Neural progenitor cell (in vitro differentiated cells): ENCODE data around the gene BARX1. TPM values are rescaled to one million over a fixed set of nuclear protein-coding genes. Genes with fewer than 3 reads are reported as not detected.

Source experiments
- DNase-seq: peaks from one replicate; pipeline ENCODE4 v3.0.0-alpha.2; 2016; ENCODE audit warnings: low spot score
- H2AFZ ChIP-seq: fragments of 200-600 bp; sonication (generic); replicated peaks from 2 replicates; pipeline ENCODE4 v1.6.1; 2016; ENCODE audit warnings: antibody characterized with exemption
- H3F3A ChIP-seq: fragments of 200-600 bp; sonication (generic); 2 replicates; pipeline ENCODE4 v1.6.1; 2016; ENCODE audit warnings: antibody characterized with exemption, low read depth
- H3K27ac ChIP-seq: fragments of 200-600 bp; sonication (generic); 2 replicates; pipeline ENCODE4 v1.5.1; 2016; ENCODE audit warnings: mild to moderate bottlenecking
- H3K27me3 ChIP-seq: fragments of 200-600 bp; sonication (generic); 2 replicates; pipeline ENCODE4 v1.6.1; 2016; ENCODE audit warnings: mild to moderate bottlenecking, moderate library complexity
- H3K36me3 ChIP-seq: fragments of 200-600 bp; sonication (generic); 2 replicates; pipeline ENCODE4 v1.5.1; 2016
- H3K4me1 ChIP-seq: fragments of 200-600 bp; sonication (generic); 2 replicates; pipeline ENCODE4 v1.6.1; 2016; ENCODE audit warnings: mixed run types
- H3K4me2 ChIP-seq: fragments of 200-600 bp; sonication (generic); 2 replicates; pipeline ENCODE4 v1.6.1; 2016
- H3K4me3 ChIP-seq: fragments of 200-600 bp; sonication (generic); 2 replicates; pipeline ENCODE4 v1.5.1; 2016
- H3K79me2 ChIP-seq: fragments of 200-600 bp; sonication (generic); 2 replicates; pipeline ENCODE4 v1.6.1; 2016; ENCODE audit warnings: low read depth
- H3K9ac ChIP-seq: fragments of 200-600 bp; sonication (generic); 2 replicates; pipeline ENCODE4 v1.6.1; 2016
- H3K9me3 ChIP-seq: fragments of 200-600 bp; sonication (generic); 2 replicates; pipeline ENCODE4 v1.5.1; 2016; ENCODE audit warnings: low read depth
- H4K20me1 ChIP-seq: fragments of 200-600 bp; sonication (generic); 2 replicates; pipeline ENCODE4 v1.6.1; 2016; ENCODE audit warnings: low read depth
- H3K27ac Mint-ChIP-seq: 3 replicates; pipeline ENCODE4 v1.8.0; 2021; ENCODE audit warnings: mixed read lengths
- H3K27me3 Mint-ChIP-seq: 2 replicates; pipeline ENCODE4 v1.8.0; 2022; ENCODE audit warnings: low read depth, mild to moderate bottlenecking, inconsistent platforms, moderate library complexity, mixed read lengths; ENCODE audit not compliant: insufficient read depth
- H3K36me3 Mint-ChIP-seq: 3 replicates; pipeline ENCODE4 v1.8.0; 2021; ENCODE audit warnings: mixed read lengths
- H3K4me1 Mint-ChIP-seq: 3 replicates; pipeline ENCODE4 v1.8.0; 2021; ENCODE audit warnings: mixed read lengths
- H3K4me3 Mint-ChIP-seq: 3 replicates; pipeline ENCODE4 v1.8.0; 2021; ENCODE audit warnings: mild to moderate bottlenecking, moderate library complexity, mixed read lengths
- H3K9me3 Mint-ChIP-seq: 3 replicates; pipeline ENCODE4 v1.8.0; 2020; ENCODE audit warnings: mixed read lengths
- CTCF ChIP-seq: fragments of 200-600 bp; sonication (generic); IDR thresholded peaks from 2 replicates; pipeline ENCODE4 v1.5.1; 2017; ENCODE audit warnings: antibody characterized with exemption, mild to moderate bottlenecking
- EZH2 ChIP-seq: fragments of 200-600 bp; sonication (generic); IDR thresholded peaks from 2 replicates; pipeline ENCODE4 v1.6.1; 2017; ENCODE audit warnings: antibody characterized with exemption, mild to moderate bottlenecking, moderate library complexity
- EZH2phosphoT487 ChIP-seq: fragments of 200-600 bp; sonication (generic); IDR thresholded peaks from 2 replicates; pipeline ENCODE4 v1.6.1; 2017; ENCODE audit warnings: antibody characterized with exemption
- total RNA-seq: library from RNA; depleted of rRNA; stranded (reverse); fragments of >200 nt; gene quantifications from 2 replicates; pipeline ENCODE4 v1.2.3, GENCODE V29; 2015; ENCODE audit warnings: low replicate concordance

The BARX1 gene
- total RNA-seq, 1 donor from 2014 or later, result 0.17 TPM

- no peak for DNase-seq
- Histone ChIP-seq H3K27me3 (no peaks in the 10 kb centered on the region), H3K36me3 (no peaks in the 10 kb centered on the region), H4K20me1 (no peaks in the 10 kb centered on the region), H3F3A (no peaks in the 10 kb centered on the region), H3K4me1 (no peaks in the 10 kb centered on the region), H3K4me2 (no peak overlapping the region), H3K27ac (no peak overlapping the region), H2AFZ (no peak overlapping the region), H3K9me3 (no peaks in the 10 kb centered on the region), H3K4me3 (no peak overlapping the region), H3K9ac (no peak overlapping the region), H3K79me2 (no peaks in the 10 kb centered on the region)
- no peak for TF ChIP-seq EZH2phosphoT487
- no peak for TF ChIP-seq CTCF
- no peak for TF ChIP-seq EZH2
- Mint-ChIP-seq H3K9me3 (peaks cover 6% of the 10 kb centered on the region), H3K27me3 (peaks cover 3% of the 10 kb centered on the region), H3K4me1 (no peaks in the 10 kb centered on the region), H3K36me3 (no peaks in the 10 kb centered on the region), H3K4me3 (no peak overlapping the region), H3K27ac (no peak overlapping the region)
These were observed 29.7 kb upstream of the BARX1 start for GRCh38 chr9:93984860-93985259.

- H3K36me3 Mint-ChIP-seq, result no peaks in the 10 kb centered on the region
- no peaks in the 10 kb centered on the region for H3K36me3 ChIP-seq
- no peaks in the 10 kb centered on the region for H3K79me2 ChIP-seq
- TF ChIP-seq CTCF, result no peak
- TF ChIP-seq EZH2, result no peak
- TF ChIP-seq EZH2phosphoT487, result no peak
- no peak overlapping the region for H3K27ac Mint-ChIP-seq
- H3K9me3 Mint-ChIP-seq, result peaks cover 6% of the 10 kb centered on the region
- no peak overlapping the region for H3K4me3 Mint-ChIP-seq
- no peaks in the 10 kb centered on the region for H3K9me3 ChIP-seq
- DNase-seq, result no peak
- no peaks in the 10 kb centered on the region for H3K27me3 ChIP-seq
- H3K27me3 Mint-ChIP-seq, result peaks cover 3% of the 10 kb centered on the region
- no peak overlapping the region for H2AFZ ChIP-seq
- H3K4me1 Mint-ChIP-seq, result no peaks in the 10 kb centered on the region
- H3K27ac ChIP-seq, result no peak overlapping the region
- H4K20me1 ChIP-seq, result no peaks in the 10 kb centered on the region
- H3F3A ChIP-seq, result no peaks in the 10 kb centered on the region
- H3K4me2 ChIP-seq, result no peak overlapping the region
- H3K4me3 ChIP-seq, result no peak overlapping the region
- no peaks in the 10 kb centered on the region for H3K4me1 ChIP-seq
- no peak overlapping the region for H3K9ac ChIP-seq
These were observed 28.7 kb upstream of the BARX1 start for GRCh38 chr9:93983875-93984274.

GRCh38 chr9:93979721-93980120 lies 24.6 kb upstream of the BARX1 start:
- DNase-seq, result no peak
- no peaks in the 10 kb centered on the region for H3K9me3 Mint-ChIP-seq
- no peaks in the 10 kb centered on the region for H3K4me1 Mint-ChIP-seq
- H3K36me3 Mint-ChIP-seq, result no peaks in the 10 kb centered on the region
- peaks cover 4% of the 10 kb centered on the region for H3K27me3 Mint-ChIP-seq
- no peak overlapping the region for H3K4me3 ChIP-seq
- H2AFZ ChIP-seq, result peak overlapping the region; percentile 4
- no peaks in the 10 kb centered on the region for H3K79me2 ChIP-seq
- TF ChIP-seq EZH2, result no peak
- H3K4me3 Mint-ChIP-seq, result no peak overlapping the region
- H3K9ac ChIP-seq, result no peak overlapping the region
- H3K4me1 ChIP-seq, result no peaks in the 10 kb centered on the region
- no peak overlapping the region for H3K27ac Mint-ChIP-seq
- H4K20me1 ChIP-seq, result no peaks in the 10 kb centered on the region
- H3K36me3 ChIP-seq, result no peaks in the 10 kb centered on the region
- H3K27me3 ChIP-seq, result no peaks in the 10 kb centered on the region
- no peak overlapping the region for H3K27ac ChIP-seq
- H3K9me3 ChIP-seq, result no peaks in the 10 kb centered on the region
- no peaks in the 10 kb centered on the region for H3F3A ChIP-seq
- H3K4me2 ChIP-seq, result no peak overlapping the region

- no peaks in the 10 kb centered on the region for H3K9me3 ChIP-seq
These were observed 23.4 kb upstream of the BARX1 start for GRCh38 chr9:93978551-93978950.

More at GRCh38 chr9:93978551-93978950, 23.4 kb upstream of the BARX1 start:
- no peak for TF ChIP-seq CTCF
- TF ChIP-seq EZH2phosphoT487, result no peak
- TF ChIP-seq EZH2, result no peak
- no peak overlapping the region for H3K9ac ChIP-seq
- Mint-ChIP-seq H3K9me3 (peaks cover under 1% of the 10 kb centered on the region), H3K27ac (no peak overlapping the region), H3K27me3 (peaks cover 4% of the 10 kb centered on the region), H3K4me1 (no peaks in the 10 kb centered on the region), H3K36me3 (no peaks in the 10 kb centered on the region), H3K4me3 (no peak overlapping the region)
- H3K4me1 ChIP-seq, result no peaks in the 10 kb centered on the region
- H2AFZ ChIP-seq, result no peak overlapping the region
- H3K4me2 ChIP-seq, result no peak overlapping the region
- no peaks in the 10 kb centered on the region for H3K27me3 ChIP-seq
- no peaks in the 10 kb centered on the region for H3F3A ChIP-seq
- DNase-seq, result no peak
- no peaks in the 10 kb centered on the region for H4K20me1 ChIP-seq
- no peak overlapping the region for H3K4me3 ChIP-seq
- H3K36me3 ChIP-seq, result no peaks in the 10 kb centered on the region
- no peaks in the 10 kb centered on the region for H3K79me2 ChIP-seq
- H3K27ac ChIP-seq, result no peak overlapping the region
